Duodenal mucosa (tissue), 2 donors: ENCODE results near the gene MAP3K15.

ENCODE experiments used
- H3K27ac ChIP-seq: one replicate; pipeline ENCODE4 v1.7.0; 2013; ENCODE audit warnings: low read depth, low read length
- H3K27me3 ChIP-seq, 2 donors: one replicate each; pipeline ENCODE4 v1.7.0; 2013; ENCODE audit warnings: low read length in 2 of 2, control low read depth in 1 of 2; ENCODE audit not compliant: insufficient read depth in 2 of 2, control insufficient read depth in 1 of 2
- H3K36me3 ChIP-seq, 2 donors: one replicate each; pipeline ENCODE4 v1.7.0; 2013; ENCODE audit warnings: low read length in 2 of 2, control low read depth in 1 of 2; ENCODE audit not compliant: insufficient read depth in 2 of 2, control insufficient read depth in 1 of 2
- H3K4me1 ChIP-seq, 2 donors: one replicate each; pipeline ENCODE4 v1.7.0; 2013; ENCODE audit warnings: low read length in 2 of 2, control low read depth in 1 of 2; ENCODE audit not compliant: insufficient read depth in 2 of 2, control insufficient read depth in 1 of 2
- H3K4me3 ChIP-seq, 2 donors: one replicate each; pipeline ENCODE4 v1.7.0; 2013; ENCODE audit warnings: low read length in 2 of 2, low read depth in 1 of 2
- H3K9ac ChIP-seq, 2 donors: one replicate each; pipeline ENCODE4 v1.7.0; 2013; ENCODE audit warnings: low read length in 2 of 2, low read depth in 1 of 2
- H3K9me3 ChIP-seq, 2 donors: one replicate each; pipeline ENCODE4 v1.7.0; 2013; ENCODE audit warnings: low read length in 2 of 2, control low read depth in 1 of 2; ENCODE audit not compliant: control insufficient read depth in 1 of 2

The MAP3K15 gene

GRCh38 chrX:19554786-19555185, 39.5 kb upstream of the MAP3K15 start:
- Histone ChIP-seq H3K9ac (no peak overlapping the region), H3K27ac (no peak overlapping the region), H3K4me3 (no peak overlapping the region)

GRCh38 chrX:19552793-19553192, 37.5 kb upstream of the MAP3K15 start:
- H3K4me1 ChIP-seq: no peaks in the 10 kb centered on the region
- no peak overlapping the region for H3K9ac ChIP-seq
- H3K27me3 ChIP-seq: no peaks in the 10 kb centered on the region
- H3K9me3 ChIP-seq: no peaks in the 10 kb centered on the region
- H3K27ac ChIP-seq: no peak overlapping the region
- no peak overlapping the region for H3K4me3 ChIP-seq
- no peaks in the 10 kb centered on the region for H3K36me3 ChIP-seq

More at GRCh38 chrX:19554786-19555185, 39.5 kb upstream of the MAP3K15 start:
- Histone ChIP-seq H3K9me3 (no peaks in the 10 kb centered on the region), H3K4me1 (no peaks in the 10 kb centered on the region), H3K36me3 (no peaks in the 10 kb centered on the region), H3K27me3 (no peaks in the 10 kb centered on the region)

- Histone ChIP-seq H3K4me3 (no peak overlapping the region), H3K4me1 (no peaks in the 10 kb centered on the region), H3K9ac (no peak overlapping the region), H3K27me3 (no peaks in the 10 kb centered on the region), H3K36me3 (peaks cover 0 to 9% of the 10 kb centered on the region in 2 donors), H3K27ac (no peak overlapping the region), H3K9me3 (no peaks in the 10 kb centered on the region)
Observed at GRCh38 chrX:19549838-19550237, 34.5 kb upstream of the MAP3K15 start.

GRCh38 chrX:19548934-19549333, 33.6 kb upstream of the MAP3K15 start:
- H3K4me3 ChIP-seq: no peak overlapping the region
- H3K27ac ChIP-seq: no peak overlapping the region
- H3K9me3 ChIP-seq: no peaks in the 10 kb centered on the region
- H3K36me3 ChIP-seq: peaks cover 0 to 9% of the 10 kb centered on the region in 2 donors
- H3K4me1 ChIP-seq: no peaks in the 10 kb centered on the region
- H3K9ac ChIP-seq: no peak overlapping the region
- no peaks in the 10 kb centered on the region for H3K27me3 ChIP-seq

GRCh38 chrX:19548279-19548678, 33.0 kb upstream of the MAP3K15 start:
- H3K27me3 ChIP-seq: no peaks in the 10 kb centered on the region
- no peak overlapping the region for H3K9ac ChIP-seq
- no peak overlapping the region for H3K4me3 ChIP-seq
- H3K27ac ChIP-seq: no peak overlapping the region
- H3K4me1 ChIP-seq: no peaks in the 10 kb centered on the region
- H3K9me3 ChIP-seq: no peaks in the 10 kb centered on the region
- peaks cover 0 to 9% of the 10 kb centered on the region in 2 donors for H3K36me3 ChIP-seq

- Histone ChIP-seq H3K4me3 (no peak overlapping the region), H3K9me3 (no peaks in the 10 kb centered on the region), H3K36me3 (peaks cover 0 to 19% of the 10 kb centered on the region in 2 donors), H3K27me3 (no peaks in the 10 kb centered on the region), H3K4me1 (no peaks in the 10 kb centered on the region), H3K27ac (no peak overlapping the region), H3K9ac (no peak overlapping the region)
Observed at GRCh38 chrX:19545651-19546050, 30.3 kb upstream of the MAP3K15 start.

- H3K9me3 ChIP-seq: no peaks in the 10 kb centered on the region
- H3K27ac ChIP-seq: no peak overlapping the region
- no peak overlapping the region for H3K4me3 ChIP-seq
- H3K4me1 ChIP-seq: no peaks in the 10 kb centered on the region
- no peak overlapping the region for H3K9ac ChIP-seq
- H3K27me3 ChIP-seq: no peaks in the 10 kb centered on the region
- H3K36me3 ChIP-seq: peaks cover 0 to 19% of the 10 kb centered on the region in 2 donors
Observed at GRCh38 chrX:19544693-19545305, 29.5 kb upstream of the MAP3K15 start.

GRCh38 chrX:19543951-19544381, 28.7 kb upstream of the MAP3K15 start:
- Histone ChIP-seq H3K27me3 (no peaks in the 10 kb centered on the region), H3K9me3 (no peaks in the 10 kb centered on the region), H3K36me3 (peaks cover 0 to 19% of the 10 kb centered on the region in 2 donors), H3K9ac (no peak overlapping the region), H3K4me3 (no peak overlapping the region), H3K27ac (no peak overlapping the region), H3K4me1 (no peaks in the 10 kb centered on the region)

GRCh38 chrX:19543020-19543715, 27.9 kb upstream of the MAP3K15 start:
- no peak overlapping the region for H3K27ac ChIP-seq
- H3K27me3 ChIP-seq: no peaks in the 10 kb centered on the region
- H3K4me3 ChIP-seq: no peak overlapping the region
- no peaks in the 10 kb centered on the region for H3K4me1 ChIP-seq
- H3K9ac ChIP-seq: no peak overlapping the region
- peaks cover 0 to 19% of the 10 kb centered on the region in 2 donors for H3K36me3 ChIP-seq
- no peaks in the 10 kb centered on the region for H3K9me3 ChIP-seq

GRCh38 chrX:19541931-19542330, 26.6 kb upstream of the MAP3K15 start:
- Histone ChIP-seq H3K27ac (no peak overlapping the region), H3K27me3 (no peaks in the 10 kb centered on the region), H3K36me3 (peaks cover 0 to 20% of the 10 kb centered on the region in 2 donors), H3K9me3 (no peaks in the 10 kb centered on the region), H3K4me1 (no peaks in the 10 kb centered on the region), H3K9ac (no peak overlapping the region), H3K4me3 (no peak overlapping the region)
